Measurements from ENCODE around the gene SPRY2.
"Not testable (repeated sequence)": the region's sequence is repeated elsewhere in the genome, so short reads cannot be mapped to it uniquely, and the experiment has no call there.

Gene SPRY2

DNA sequence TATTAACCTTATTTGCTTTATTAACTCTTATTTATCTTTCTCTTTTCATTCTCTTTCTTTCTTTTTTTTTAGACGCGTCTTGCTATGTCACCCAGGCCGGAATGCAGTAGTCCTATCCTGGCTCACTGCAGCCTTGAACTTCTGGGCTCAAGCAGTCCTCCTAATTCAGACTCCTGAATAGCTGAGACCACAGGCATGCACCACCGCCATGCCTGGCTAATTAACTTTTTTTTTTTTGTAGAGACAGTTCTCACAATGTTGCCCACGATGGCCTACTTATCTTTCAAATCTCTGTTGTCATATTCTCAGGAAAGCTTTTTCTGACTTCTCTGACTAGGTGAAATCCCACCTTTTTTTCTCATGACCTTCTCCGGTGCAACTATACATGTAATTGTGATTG, 7.8 kb upstream of the SPRY2 start:
- no peak for DNase-seq (ENCODE audit: low read depth in 2 of 2)

DNA sequence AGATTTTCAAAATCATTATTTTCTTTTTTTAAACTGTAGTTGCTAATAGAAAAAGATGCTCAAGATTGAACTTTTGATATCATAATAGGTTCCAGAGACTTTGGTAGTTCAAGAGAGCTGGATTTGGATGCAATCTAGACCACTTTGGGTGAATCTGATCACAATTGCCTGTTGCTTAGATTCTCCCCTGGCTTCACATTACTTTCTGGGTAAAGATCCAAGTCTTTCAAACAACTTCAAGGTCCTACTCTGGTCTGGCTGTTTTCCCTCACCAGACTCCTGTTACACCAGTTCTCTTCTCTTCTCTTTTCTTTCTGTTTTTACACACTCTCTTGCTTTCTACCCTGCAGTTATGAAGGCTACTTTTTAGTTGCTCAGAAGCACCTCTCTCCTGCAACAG, 7.4 kb upstream of the SPRY2 start:
- no peak for DNase-seq (ENCODE audit: low read depth in 2 of 2)

DNA sequence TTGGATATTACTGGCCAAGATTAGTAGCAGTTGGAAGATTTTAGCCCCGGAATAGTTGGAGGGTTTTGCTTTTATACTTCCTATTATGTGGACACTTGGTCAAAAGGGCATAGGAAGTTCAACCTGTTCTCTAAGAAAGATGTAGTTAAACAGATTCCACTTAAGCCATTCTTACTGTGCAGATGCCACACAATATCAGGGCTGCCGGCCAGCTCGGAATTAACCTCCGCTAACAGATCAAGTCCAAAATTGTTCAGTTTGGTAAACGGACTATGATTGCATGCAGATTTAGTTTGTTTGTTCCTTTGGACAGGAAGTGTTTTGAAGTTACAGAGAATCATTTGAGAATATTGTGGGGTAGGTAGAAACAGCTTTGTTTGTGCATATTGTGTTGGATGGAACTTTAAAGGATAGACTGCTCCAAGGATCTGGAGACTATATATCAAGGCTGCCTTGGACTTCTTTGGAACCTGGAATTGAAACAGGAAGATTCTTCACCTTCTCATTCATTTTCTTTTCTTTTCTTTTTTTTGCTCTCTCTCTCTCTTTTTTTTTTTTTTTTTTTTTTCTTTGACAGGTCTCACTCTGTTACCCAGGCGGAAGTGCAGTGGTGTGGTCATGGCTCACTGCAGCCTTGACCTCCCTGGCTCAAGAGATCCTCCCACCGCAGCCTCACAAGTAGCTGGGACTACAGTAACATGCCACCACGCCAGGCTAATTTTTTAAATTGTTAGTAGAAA, 5.0 kb upstream of the SPRY2 start:
- no peak for DNase-seq (ENCODE audit: low read depth in 2 of 2)

DNA sequence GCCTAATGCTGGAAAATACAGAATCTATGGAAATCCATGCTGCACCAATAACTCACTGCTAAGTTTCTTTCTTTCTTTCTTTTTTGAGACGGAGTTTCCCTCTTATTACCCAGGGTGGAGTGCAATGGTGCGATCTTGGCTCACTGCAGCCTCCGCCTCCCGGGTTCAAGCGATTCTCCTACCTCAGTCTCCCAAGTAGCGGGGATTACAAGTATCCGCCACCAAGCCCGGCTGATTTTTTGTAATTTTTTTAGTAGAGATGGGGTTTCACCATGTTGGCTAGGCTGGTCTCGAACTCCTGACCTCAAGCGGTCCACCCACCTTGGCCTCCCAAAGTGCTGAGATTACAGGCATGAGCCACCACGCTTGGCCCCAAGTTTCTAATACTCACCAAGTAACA, 3.1 kb upstream of the SPRY2 start:
- not testable (repeated sequence) for DNase-seq (ENCODE audit: low read depth in 2 of 2)

DNA sequence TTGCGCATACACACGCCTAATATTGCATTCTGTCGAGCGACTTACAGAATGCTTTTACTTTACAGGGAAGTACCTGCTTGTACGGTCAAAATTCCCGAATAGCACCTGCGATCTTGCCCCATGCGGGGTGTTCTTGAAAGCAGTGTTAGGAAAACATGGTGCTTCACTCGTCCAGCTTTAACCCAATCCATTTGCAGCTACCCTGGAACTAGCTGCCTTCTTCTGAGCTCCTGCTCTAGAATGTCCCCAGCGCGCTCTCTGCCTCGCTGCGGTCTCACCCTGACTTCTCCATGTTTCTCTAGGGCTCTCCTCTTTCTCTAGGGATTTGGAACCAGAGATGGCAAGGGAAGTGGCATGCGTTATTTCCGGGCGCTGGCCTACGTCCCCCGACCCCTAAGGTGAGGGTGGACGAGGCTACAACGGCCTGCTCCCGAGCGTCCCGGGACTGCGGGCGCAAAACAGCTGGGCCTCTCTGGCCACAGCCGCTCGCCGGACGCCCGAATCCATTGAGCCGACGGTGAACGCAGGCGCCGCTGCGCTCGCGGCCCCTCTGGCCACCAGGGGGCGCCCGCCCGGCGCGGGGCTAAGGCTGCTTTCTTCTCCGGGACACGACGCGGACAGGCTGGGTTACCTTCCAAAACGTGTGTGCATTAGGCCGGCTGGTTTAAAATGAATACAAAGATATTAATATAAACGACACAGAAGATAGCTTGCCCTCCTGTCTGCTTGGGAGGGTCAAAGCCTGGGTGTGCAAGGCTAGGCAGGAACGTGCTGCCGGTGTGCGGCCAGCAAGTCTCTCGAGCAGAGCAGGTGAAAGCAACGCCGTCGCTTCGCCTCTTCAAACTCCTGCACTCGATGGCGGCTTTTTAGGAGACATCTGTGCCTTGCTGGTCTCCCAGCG, 1.8 kb upstream of the SPRY2 start:
- DNase-seq (ENCODE audit: low read depth in 2 of 2) = peak; percentile 53 to 69

DNA sequence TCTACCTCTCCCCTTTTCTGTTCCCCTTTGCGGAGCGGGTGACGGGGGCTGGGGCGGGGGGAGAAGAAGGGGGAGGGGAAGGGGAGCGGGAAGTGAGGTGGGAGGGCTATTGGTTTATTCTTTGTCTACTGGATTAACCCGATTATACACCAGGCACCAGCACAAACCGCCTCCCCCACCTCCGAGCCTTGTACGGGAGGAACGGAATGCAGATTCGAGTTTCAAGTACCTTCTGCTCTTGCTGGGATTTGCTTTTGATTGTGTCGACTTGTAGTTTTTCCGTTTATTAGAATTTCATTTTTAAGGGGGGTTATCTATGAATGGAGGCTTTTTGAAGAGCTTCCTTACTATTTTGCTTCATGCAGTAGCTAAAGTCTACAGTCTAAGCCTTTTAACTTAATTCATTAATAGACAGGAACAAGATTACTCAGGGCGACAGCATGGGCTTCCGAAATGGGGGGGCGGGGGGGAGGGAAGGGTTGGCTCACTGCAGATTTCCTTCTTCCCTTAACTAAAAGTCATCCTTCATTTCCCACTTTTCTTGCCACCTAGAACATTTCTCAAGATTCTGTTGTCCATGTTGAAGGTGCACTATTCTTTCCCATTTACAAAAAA, 937 bp upstream of the SPRY2 start:
- DNase-seq (ENCODE audit: low read depth in 2 of 2) = no peak

DNA sequence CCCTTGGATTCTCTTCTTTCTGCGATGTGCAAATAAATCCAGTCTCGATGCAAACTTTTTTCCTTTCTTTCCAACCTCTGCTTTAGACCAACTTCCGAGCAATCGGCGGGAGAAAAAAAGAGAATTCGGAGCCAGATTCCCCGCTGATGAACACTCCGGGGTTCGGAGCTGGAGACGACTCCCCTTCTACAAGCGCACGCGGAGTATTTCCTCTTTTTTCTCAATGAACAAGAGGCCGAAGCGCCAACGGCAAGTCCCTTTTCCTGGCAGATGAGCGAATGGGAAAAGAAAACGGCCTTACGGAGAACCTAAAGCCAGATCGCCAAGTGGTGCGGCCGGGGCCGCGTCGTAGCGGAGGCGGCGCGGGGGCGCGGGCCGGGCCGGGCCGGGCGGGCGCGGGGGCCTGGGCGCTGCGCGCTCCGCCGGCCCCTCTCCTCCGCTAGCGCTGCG, 250 bp downstream of the SPRY2 start:
- DNase-seq (ENCODE audit: low read depth in 2 of 2) = no peak

DNA sequence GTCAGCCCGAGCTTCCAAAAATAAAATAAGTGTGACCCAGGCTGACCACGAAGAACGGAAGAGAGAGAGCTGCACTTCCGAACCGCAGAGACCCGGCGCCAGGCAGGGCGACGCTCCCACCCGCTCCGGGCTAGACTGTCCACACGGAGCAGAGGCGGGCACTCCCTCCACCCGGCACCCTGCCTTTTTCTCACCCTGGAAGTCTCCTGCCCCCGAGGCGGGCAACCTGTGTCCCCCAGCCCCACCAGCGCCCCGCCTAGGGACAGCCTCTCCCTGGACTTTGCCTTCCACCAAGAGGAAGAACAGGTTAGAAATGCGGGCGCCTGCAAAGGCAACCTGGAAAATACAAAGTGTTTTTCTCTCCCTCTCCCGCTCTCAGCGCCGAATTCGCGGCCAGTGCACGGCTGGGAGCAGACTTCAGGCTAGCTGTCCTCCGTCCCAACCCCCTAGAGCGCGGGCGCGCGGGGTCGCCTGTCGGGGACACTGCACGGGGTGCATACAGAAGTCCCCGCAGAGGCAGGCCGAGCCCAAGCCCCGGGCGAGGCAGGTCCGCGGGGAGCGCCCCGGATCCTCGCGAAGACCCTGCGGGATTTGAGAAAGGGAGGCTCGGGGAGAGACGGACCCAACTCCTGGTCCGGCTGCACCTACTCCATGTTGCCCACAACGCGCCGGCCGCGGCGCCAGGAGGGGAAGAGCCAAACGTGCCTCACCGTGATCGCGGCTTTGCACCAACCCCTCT, 845 bp downstream of the SPRY2 start:
- DNase-seq (ENCODE audit: low read depth in 2 of 2) = no peak

DNA sequence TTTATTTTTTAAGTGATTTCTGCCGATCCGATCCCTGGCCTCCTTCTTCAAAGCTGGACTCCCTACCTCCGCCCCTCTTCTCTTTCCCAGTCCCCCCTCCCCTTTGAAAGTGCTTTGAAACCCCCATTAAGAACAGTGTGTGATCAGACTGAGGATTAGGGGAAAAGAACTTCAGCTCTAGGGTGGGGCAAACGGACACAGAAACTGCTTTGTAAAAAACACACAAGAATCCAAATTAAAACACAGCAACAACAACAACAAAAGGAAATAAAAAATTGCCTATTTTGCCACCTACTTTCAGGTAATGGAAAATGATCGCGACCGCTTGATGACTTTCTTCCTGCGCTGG, 1.4 kb downstream of the SPRY2 start:
- no peak for DNase-seq (ENCODE audit: low read depth in 2 of 2)

DNA sequence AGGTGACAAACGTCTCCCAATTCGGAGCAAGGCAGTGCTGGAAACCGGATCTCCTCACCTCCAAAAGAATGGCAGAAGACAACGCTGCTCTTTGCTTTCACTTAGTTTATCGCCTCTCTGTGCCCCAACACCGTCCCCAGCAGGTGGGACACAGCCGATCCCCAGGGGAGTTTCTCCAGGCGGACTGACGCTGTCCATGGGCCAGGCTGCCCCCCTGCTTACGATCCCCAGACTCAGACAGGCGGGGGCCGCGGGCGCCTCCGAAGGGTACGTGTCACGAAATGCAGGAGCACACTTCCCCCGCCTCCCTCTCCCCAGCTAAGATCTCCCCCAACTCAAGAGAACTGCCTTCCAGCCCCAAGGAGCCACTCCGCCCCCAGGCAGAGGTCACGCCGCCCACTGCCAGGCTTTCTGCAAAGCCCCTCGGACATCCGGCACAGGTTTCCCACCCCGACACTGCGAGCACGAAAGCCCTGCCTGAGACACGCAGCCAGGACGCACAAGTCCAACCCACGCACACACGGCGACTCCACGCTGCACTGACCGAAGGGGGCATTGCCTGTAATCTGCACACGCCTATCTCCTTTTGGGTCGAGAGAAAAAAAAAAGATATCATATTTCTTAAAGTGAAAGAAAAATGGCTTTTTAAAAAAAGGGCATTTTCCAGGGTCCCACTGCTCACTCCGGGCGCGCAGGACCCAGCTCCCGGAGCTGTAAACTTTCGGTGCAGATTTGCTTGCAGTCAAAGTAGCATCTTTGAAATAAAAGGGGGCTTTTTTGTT, 2.0 kb downstream of the SPRY2 start:
- no peak for DNase-seq (ENCODE audit: low read depth in 2 of 2)

DNA sequence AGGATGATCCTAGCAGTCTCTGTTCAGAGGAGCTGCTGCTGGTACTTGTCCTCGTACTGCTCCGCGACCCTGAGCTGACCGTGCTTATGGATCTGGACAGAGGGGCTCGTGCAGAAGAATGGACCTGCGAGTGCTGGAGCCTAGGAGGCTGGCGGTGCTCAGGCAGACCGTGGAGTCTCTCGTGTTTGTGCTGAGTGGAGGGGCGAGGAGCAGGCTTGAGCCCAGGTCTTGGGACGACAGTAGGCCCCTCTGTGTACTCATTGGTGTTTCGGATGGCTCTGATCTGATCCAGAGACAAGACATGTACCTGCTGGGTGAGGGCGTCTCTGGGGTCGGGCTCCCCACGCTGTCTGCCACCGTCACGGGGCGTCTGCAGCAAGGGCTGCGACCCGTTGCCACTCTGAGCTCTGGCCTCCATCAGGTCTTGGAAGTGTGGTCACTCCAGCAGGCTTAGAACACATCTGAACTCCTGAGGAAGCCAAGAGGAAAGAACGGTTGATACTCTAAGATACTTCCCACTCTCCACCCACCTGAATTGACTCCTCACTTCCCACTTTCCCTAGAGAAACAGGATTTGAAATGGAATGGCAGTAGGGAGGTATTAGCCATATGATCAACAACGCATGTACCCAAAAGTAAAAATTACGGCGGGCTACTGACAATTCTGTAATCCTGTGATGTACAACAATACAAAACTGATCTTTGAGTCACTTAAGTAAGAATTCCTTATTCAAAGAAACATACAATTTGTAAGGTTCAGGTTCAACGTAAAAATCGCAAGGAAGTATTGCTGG, 3.4 kb downstream of the SPRY2 start:
- DNase-seq (ENCODE audit: low read depth in 2 of 2) = no peak

DNA sequence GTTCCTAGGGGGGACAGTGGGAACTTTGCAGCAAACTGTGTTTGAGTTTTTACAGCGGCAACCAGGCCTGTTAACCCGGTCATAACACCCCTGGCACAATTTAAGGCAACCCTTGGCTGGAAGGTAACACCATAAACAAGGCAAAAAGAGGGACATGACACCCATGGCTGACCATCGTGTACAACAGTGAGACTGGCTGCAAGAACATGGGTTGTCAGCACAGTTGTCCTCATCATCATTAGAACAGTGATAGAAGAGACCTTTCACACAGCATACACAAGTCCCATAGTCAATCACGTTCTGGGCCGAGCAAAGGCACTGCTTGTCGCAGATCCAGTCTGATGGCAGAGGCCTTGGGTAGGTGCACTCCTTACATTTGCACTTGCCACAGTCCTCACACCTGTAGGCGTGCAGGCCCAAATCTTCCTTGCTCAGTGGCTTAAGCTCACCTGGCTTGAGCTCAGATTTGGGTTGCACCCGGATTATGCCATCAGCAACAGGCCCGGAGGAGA, 4.1 kb downstream of the SPRY2 start:
- no peak for DNase-seq (ENCODE audit: low read depth in 2 of 2)

DNA sequence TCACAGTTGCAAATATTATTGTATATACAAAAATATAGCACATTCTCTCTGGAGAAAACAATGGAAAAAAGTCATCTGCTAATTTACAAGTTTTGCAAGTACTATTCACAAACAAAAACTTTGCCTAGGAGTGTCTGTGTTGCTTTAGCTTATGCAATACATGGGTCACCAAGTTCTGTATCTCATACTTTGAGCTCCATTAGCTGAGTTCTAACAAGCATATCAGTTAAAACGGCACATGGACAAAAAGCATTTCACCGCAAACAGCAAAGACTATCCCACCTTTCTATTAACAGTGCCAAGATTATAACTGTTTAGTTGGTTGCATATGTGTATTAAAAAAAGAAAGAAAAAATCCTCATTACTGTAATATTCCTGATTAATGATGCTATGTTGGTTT, 4.6 kb downstream of the SPRY2 start:
- no peak for DNase-seq (ENCODE audit: low read depth in 2 of 2)

DNA sequence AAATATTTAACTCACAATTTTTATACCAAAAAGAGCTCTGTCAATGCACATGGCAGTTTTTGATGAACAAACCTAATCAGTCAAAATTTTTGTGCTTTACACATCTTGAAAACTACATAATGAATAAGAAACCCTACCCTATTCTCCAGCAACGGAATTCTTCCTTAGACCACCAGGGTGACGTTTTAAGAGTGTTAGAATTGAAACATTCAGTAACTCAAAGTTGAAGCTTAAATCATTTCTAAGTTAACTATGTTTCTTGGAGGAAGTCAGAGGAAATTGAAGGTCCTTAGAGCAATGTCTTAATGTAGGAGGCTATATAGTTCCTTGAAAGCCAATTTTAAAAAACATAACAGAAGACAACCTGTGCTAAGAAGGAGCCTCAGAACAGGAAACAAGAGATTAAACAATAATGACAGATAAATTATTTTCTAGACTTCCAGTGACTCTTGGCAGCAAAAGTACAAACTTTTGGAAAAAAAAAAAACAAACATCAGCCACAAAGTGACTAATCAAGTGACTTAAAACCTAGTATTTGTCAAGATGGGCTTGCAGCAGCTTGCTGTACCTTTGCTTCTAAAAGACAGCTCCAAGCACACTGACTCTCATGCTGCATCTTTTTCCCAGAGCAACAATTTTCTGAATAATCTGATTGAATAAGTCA, 6.2 kb downstream of the SPRY2 start:
- no peak for DNase-seq (ENCODE audit: low read depth in 2 of 2)

DNA sequence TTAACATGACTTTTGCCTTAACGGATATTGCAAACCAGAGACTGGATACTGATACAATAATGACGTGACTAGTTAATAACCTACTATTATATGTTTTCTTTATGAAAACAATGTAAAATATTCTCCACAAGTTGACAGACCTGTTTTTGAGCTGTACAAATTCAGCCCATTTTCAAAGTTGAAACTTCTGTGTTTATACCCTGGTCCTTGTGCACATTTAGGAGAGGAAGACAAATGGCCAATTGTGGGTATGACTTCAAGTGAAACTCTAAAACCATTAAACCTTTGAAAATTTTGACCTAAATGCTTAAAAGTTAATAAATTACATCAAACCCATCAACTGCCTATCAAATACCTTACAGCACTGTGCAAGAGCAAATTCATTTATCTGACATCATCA, 8.9 kb downstream of the SPRY2 start:
- DNase-seq (ENCODE audit: low read depth in 2 of 2) = no peak

DNA sequence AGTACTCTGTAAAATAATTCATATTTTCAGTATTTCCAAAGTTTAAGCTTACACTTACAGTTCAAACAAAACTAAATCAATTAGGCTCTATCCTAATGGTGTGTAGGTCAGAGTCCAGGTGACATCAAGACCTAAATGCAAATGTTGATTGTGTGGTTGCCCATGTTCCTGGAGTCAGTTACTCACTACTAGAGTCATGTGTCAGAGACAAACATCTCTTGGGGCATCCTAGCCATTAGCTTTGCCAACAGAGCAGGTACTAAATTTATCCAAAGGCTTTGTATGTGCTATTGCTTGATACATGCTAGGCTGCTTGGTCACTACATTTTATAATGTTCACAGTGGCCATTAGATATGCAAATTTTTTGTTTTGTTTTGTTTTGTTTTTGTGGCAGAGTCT, 11.7 kb downstream of the SPRY2 start:
- no peak for DNase-seq (ENCODE audit: low read depth in 2 of 2)

DNA sequence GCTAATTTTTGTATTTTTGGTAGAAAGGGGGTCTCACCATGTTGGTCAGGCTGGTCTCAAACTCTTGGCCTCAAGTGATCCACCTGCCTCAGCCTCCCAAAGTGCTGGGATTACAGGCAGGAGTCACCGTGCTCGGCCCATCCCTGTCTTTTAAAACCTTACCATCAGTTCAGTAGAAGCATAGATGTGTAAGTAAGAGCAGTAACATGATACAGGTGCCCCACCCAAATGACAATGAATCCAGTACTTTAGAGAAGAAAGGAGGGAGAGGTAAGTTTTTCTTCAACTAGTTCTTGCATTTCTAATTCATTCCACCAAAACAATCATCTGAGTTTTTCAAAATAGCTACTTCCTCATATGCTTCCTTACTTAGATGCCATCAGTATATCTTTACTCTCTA, 21.9 kb downstream of the SPRY2 start:
- DNase-seq (ENCODE audit: low read depth in 2 of 2) = no peak

DNA sequence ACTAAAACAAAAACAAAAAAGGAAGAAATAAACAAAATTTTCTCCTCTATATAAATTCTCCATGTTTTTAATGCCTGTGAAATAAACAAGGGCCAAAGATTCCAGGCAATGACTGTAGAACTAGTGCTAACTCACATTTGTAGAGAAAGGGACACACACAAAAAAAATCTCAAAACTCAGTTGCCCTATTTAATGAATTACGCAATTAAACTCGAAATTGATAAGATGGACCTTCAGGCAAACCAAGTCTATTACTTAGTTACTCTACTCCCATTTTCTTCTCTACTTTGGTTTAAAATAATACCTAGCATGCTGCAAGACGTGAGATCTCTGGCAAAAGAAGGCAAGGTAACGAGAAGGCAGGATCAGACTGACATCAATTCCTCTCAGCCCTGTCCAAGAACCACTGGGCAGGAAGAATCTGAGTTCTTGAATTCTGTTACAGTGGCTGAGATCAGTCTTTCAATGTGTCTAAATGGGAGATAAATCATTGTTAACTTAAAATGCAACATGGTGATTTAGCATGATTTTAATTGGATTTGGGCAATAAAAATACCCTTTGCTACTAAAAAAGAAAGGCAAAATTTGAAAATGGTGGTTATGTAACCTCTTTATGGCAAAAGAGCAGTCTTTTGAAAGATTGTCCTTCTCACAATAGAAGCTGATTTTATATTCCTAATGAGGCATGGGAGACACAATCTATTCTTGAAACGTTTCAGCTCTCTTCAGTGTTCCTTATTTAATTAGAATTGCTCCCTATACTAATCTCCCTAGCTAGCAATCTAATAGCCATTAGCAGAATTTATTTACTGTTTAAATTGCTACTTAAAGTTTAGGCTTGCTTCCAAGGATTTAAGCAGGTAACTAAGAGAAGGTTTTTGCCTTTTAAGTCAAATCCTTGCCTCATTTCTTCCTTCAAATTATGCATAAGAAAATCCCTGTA, 25.9 kb downstream of the SPRY2 start:
- no peak for DNase-seq (ENCODE audit: low read depth in 2 of 2)
